GM10847 (cell line): ENCODE results near the gene PWWP2B.

ENCODE experiments used
- POLR2A ChIP-seq: IDR thresholded peaks from 2 replicates; pipeline ENCODE4 v1.6.1; 2011; ENCODE audit not compliant: insufficient read length; ENCODE audit errors: extremely low read depth

Gene PWWP2B

GRCh38 chr10:132387764-132388210 is 9.2 kb upstream of the PWWP2B start:
- no peak for TF ChIP-seq POLR2A

- TF ChIP-seq POLR2A, result no peak
Measured at GRCh38 chr10:132388891-132389432, 8.0 kb upstream of the PWWP2B start.

GRCh38 chr10:132389433-132390169 is 7.4 kb upstream of the PWWP2B start:
- TF ChIP-seq POLR2A, result no peak

- no peak for TF ChIP-seq POLR2A
Measured at GRCh38 chr10:132390170-132390920, 6.7 kb upstream of the PWWP2B start.

- no peak for TF ChIP-seq POLR2A
Measured at GRCh38 chr10:132390921-132391675, 5.9 kb upstream of the PWWP2B start.

GRCh38 chr10:132391676-132392020 is 5.4 kb upstream of the PWWP2B start:
- TF ChIP-seq POLR2A, result no peak

GRCh38 chr10:132392184-132392800 is 4.7 kb upstream of the PWWP2B start:
- no peak for TF ChIP-seq POLR2A

- no peak for TF ChIP-seq POLR2A
Measured at GRCh38 chr10:132392811-132393694, 3.9 kb upstream of the PWWP2B start.

GRCh38 chr10:132393695-132394181 is 3.3 kb upstream of the PWWP2B start:
- no peak for TF ChIP-seq POLR2A

GRCh38 chr10:132394201-132394811 is 2.7 kb upstream of the PWWP2B start:
- TF ChIP-seq POLR2A, result no peak

GRCh38 chr10:132394936-132395703 is 1.9 kb upstream of the PWWP2B start:
- TF ChIP-seq POLR2A, result no peak

- TF ChIP-seq POLR2A, result no peak
Measured at GRCh38 chr10:132395704-132396493, 1.1 kb upstream of the PWWP2B start.
